22Rv1 (cell line): ENCODE results near the gene RNU6-7.

Source experiments
- H3K27ac ChIP-seq: fragments of 450-650 bp; 2 replicates; pipeline ENCODE4 v1.5.1; 2017
- CTCF ChIP-seq: fragments of 450-650 bp; IDR thresholded peaks from 2 replicates; pipeline ENCODE4 v1.5.1; 2017; ENCODE audit warnings: mild to moderate bottlenecking
- ZFX ChIP-seq: fragments of 450-650 bp; IDR thresholded peaks from 2 replicates; pipeline ENCODE4 v1.6.1; 2017; ENCODE audit warnings: antibody characterized with exemption, borderline replicate concordance

RNU6-7 gene

DNA sequence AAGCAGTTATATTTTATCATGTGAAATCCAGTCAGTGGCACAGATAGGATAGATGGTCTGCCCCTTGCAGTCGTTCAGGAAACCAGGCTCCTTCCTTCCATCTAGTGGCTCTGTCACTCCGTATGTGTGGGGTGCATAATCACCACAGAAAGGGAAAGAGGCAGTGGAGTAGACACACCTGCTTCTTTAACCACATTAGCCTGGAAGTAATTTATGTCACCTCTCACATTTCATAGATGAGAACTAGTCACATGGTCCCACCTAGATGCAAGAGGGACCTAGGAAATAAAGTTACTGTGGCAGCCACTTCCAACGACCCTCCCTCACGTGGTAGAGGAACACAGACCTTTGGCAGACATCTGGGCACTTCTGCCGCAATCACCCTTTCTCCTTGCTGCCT is 15.5 kb downstream of the RNU6-7 start:
- H3K27ac ChIP-seq: no peak overlapping the region
- TF ChIP-seq ZFX: no peak

DNA sequence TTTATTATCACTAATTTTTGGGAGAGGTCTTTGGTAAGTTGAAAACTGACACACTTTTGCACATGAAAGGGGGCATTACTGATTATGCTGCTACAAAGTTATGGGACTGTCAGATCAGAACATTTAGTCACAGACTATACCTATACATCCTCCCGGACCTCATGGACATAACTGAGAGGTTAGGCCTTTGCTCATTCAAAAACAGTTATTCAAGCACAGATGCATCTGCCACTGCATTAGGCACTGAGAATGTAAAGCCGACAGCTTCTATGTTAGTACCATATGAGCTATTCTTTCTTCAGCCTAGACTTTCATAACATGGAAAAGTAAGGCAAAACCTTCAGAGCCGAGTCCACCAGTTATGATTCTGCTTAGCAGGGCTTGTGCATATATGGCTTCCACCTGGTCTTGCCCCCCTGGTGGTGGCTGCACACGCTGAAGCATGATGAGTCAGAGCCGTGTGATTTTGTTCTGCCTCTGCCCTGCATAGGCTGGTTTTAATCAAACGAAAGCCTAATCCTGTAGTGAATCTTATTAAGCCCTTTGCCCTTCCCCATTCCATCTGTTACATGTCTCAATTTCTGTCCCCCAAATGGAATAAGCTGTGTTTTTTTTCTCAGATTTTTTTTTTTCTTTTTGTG is 23.0 kb downstream of the RNU6-7 start:
- no peak overlapping the region for H3K27ac ChIP-seq
- peak; percentile 18; the same call in 1 of the 2 replicates for TF ChIP-seq CTCF
- no peak for TF ChIP-seq ZFX

DNA sequence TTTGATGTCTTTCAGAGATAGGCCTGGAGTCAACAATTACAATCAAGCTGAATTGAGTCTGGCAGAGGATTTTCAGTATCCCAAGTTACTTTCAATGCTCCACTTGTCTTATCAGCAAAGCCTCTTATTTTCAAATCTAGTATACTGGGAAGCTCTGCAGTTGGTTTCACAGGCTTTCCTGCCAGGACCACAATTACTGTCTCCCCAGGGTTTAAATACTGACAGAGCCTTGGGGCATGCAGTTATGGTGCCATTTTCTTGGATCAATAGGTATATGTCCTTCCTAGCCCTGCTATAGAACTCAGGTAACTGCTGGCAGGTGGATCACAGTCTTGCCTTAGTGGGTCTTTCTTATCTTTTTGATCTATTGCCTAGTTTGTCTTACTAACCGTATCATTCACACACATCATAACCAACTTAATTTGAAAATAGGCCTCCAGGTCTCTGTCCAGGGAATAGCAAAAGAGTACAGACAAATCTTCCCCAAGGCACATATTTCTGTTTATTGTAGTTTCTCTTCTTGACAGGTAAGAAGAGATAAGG is 23.6 kb downstream of the RNU6-7 start:
- H3K27ac ChIP-seq: no peak overlapping the region
- no peak for TF ChIP-seq ZFX
- no peak for TF ChIP-seq CTCF

- TF ChIP-seq CTCF: no peak
- no peak for TF ChIP-seq ZFX
- no peak overlapping the region for H3K27ac ChIP-seq
Measured at GRCh38 chr14:32226056-32226455, 24.2 kb downstream of the RNU6-7 start.

GRCh38 chr14:32230181-32230580 is 28.3 kb downstream of the RNU6-7 start:
- no peak overlapping the region for H3K27ac ChIP-seq
- no peak for TF ChIP-seq ZFX
- no peak for TF ChIP-seq CTCF

DNA sequence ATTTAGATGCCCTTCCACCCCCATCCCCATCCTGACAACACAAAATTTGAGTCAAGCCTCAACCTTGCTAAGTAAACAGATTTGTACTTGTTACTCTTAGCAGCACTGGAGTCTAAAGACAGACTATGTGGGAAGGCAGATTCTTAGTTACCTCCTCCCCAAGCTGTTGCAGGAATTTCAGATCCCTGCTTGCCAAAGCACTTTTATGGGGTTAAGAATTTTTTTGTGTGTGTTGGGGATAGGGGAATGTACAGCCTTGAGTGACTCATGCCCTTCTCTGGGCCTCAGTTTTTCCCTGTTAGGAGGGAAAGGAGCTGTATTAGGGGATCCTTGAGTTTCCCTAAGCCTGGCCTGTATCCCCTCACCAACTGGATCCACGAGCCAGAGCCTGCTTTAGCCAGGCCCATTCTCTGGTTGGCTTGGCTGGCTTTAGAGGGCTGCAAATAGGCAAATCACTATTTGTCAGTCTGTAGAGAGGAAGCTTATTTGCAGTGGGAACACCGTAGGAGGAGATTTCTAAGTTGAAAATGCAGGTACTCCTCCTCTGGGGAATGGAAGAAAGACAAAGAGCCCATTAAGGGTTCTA is 28.9 kb downstream of the RNU6-7 start:
- no peak for TF ChIP-seq ZFX
- no peak for TF ChIP-seq CTCF

GRCh38 chr14:32232481-32232880 is 30.6 kb downstream of the RNU6-7 start:
- no peak overlapping the region for H3K27ac ChIP-seq
- TF ChIP-seq ZFX (no peak), CTCF (no peak)

More for the DNA sequence above, 28.9 kb downstream of the RNU6-7 start:
- no peak overlapping the region for H3K27ac ChIP-seq
